GM18867 (cell line): Measurements from ENCODE around the gene PRM2.

ENCODE experiments used
- ATAC-seq: cut with Tn5 transposase; IDR thresholded peaks from one replicate; pipeline ENCODE4 v1.9.1; 2021; ENCODE audit warnings: mild to moderate bottlenecking, moderate library complexity; ENCODE audit not compliant: unreplicated experiment

PRM2 gene

GRCh38 chr16:11232852-11233726 lies 43.2 kb downstream of the PRM2 start:
- peak; percentile 66 for ATAC-seq

- ATAC-seq = no peak
Measured at GRCh38 chr16:11232302-11232851, 43.9 kb downstream of the PRM2 start.

GRCh38 chr16:11231367-11231970 lies 44.8 kb downstream of the PRM2 start:
- ATAC-seq = no peak

- no peak for ATAC-seq
Measured at GRCh38 chr16:11229906-11230305, 46.4 kb downstream of the PRM2 start.

GRCh38 chr16:11229432-11229831 lies 46.8 kb downstream of the PRM2 start:
- no peak for ATAC-seq

- ATAC-seq = no peak
Measured at GRCh38 chr16:11225677-11226549, 50.4 kb downstream of the PRM2 start.
